Tibial nerve (tissue), 4 donors: Measurements from ENCODE around the gene ZNF264.

Experiments
- CTCF ChIP-seq, 5 experiments: fragments of 200-600 bp in 3 of 5; fragments of 450-650 bp in 2 of 5; sonication (generic) in 3 of 5; IDR thresholded peaks; one replicate each; pipeline ENCODE4 v1.5.1; 2016 to 2019; ENCODE audit warnings: antibody characterized with exemption in 5 of 5, mild to moderate bottlenecking in 3 of 5, moderate library complexity in 2 of 5
- EP300 ChIP-seq, 2 donors: sonication (generic); formaldehyde crosslinking; IDR thresholded peaks; one replicate each; pipeline ENCODE4 v1.6.1; 2017; ENCODE audit warnings: antibody characterized with exemption in 2 of 2, mild to moderate bottlenecking in 1 of 2
- POLR2A ChIP-seq, 2 donors: fragments of 450-650 bp; IDR thresholded peaks; one replicate each; pipeline ENCODE4 v1.6.1; 2017; ENCODE audit warnings: antibody characterized with exemption in 2 of 2, mild to moderate bottlenecking in 2 of 2, moderate library complexity in 2 of 2

- TF ChIP-seq POLR2A (IDR thresholded peaks at IDR 0.05) (no peak), CTCF (IDR thresholded peaks at IDR 0.05) (no peak), EP300 (IDR thresholded peaks at IDR 0.05) (no peak)
Observed at GRCh38 chr19:57245066-57245465, 53.8 kb downstream of the ZNF264 start.
